ENCODE results near the gene GYG1.

The GYG1 gene

GRCh38 chr3:148990236-148990635, 1.1 kb upstream of the GYG1 start:
- DNase-seq (ENCODE audit: low spot score), result no peak

- DNase-seq (ENCODE audit: low spot score), result peak; percentile 32
Observed at GRCh38 chr3:148992027-148992634, 791 bp downstream of the GYG1 start.

GRCh38 chr3:148992635-148993255, 1.4 kb downstream of the GYG1 start:
- DNase-seq (ENCODE audit: low spot score), result no peak

GRCh38 chr3:148997623-148998022, 6.3 kb downstream of the GYG1 start:
- no peak for DNase-seq (ENCODE audit: low spot score)

- no peak for DNase-seq (ENCODE audit: low spot score)
Observed at GRCh38 chr3:148998297-148998696, 7.0 kb downstream of the GYG1 start.

- no peak for DNase-seq (ENCODE audit: low spot score)
Observed at GRCh38 chr3:148998715-148999423, 7.5 kb downstream of the GYG1 start.

GRCh38 chr3:148999806-149000205, 8.5 kb downstream of the GYG1 start:
- no peak for DNase-seq (ENCODE audit: low spot score)

GRCh38 chr3:149000206-149000745, 8.9 kb downstream of the GYG1 start:
- no peak for DNase-seq (ENCODE audit: low spot score)

- DNase-seq (ENCODE audit: low spot score), result no peak
Observed at GRCh38 chr3:149001727-149002126, 10.4 kb downstream of the GYG1 start.

GRCh38 chr3:149003653-149004305, 12.4 kb downstream of the GYG1 start:
- DNase-seq (ENCODE audit: low spot score), result no peak

GRCh38 chr3:149004622-149005021, 13.3 kb downstream of the GYG1 start:
- DNase-seq (ENCODE audit: low spot score), result no peak

- DNase-seq (ENCODE audit: low spot score), result no peak
Observed at GRCh38 chr3:149005416-149005815, 14.1 kb downstream of the GYG1 start.

GRCh38 chr3:149007567-149008257, 16.4 kb downstream of the GYG1 start:
- DNase-seq (ENCODE audit: low spot score), result no peak

GRCh38 chr3:149009732-149010131, 18.4 kb downstream of the GYG1 start:
- no peak for DNase-seq (ENCODE audit: low spot score)

GRCh38 chr3:149010504-149010951, 19.2 kb downstream of the GYG1 start:
- DNase-seq (ENCODE audit: low spot score), result no peak

GRCh38 chr3:149010966-149011365, 19.6 kb downstream of the GYG1 start:
- DNase-seq (ENCODE audit: low spot score), result no peak

- DNase-seq (ENCODE audit: low spot score), result no peak
Observed at GRCh38 chr3:149011676-149012075, 20.3 kb downstream of the GYG1 start.

- DNase-seq (ENCODE audit: low spot score), result no peak
Observed at GRCh38 chr3:149013726-149014125, 22.4 kb downstream of the GYG1 start.

- DNase-seq (ENCODE audit: low spot score), result no peak
Observed at GRCh38 chr3:149015393-149015792, 24.1 kb downstream of the GYG1 start.

- no peak for DNase-seq (ENCODE audit: low spot score)
Observed at GRCh38 chr3:149016242-149016641, 24.9 kb downstream of the GYG1 start.

GRCh38 chr3:149016669-149017541, 25.6 kb downstream of the GYG1 start:
- no peak for DNase-seq (ENCODE audit: low spot score)
